ENCODE results near the gene PVALB. TPM values are rescaled to one million over a fixed set of nuclear protein-coding genes. Genes with fewer than 3 reads are reported as not detected.

Gene PVALB
- total and polyA plus RNA-seq, 2 experiments from 2014 or later: not detected

DNA sequence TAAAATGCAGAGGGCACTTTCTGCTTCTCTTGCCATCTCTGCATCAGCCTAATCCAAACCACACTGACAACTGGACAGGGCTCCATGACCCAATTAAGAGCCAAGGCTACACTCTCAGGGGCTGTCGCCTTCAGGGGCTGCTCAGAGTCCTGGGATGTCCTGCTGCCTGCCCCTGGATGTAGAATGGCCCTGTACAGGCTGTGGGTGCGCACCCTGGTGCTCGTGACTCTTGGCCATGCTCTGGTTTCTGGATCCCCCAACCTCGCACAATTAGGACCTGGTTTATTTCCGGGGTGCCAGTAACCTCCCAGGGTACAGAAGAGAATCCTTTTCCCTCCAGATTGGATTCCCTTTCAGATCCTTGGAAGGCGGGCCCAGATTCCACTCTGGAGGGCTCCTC lies 52.2 kb downstream of the PVALB start:
- H4K20me1 ChIP-seq (ENCODE audit: insufficient read depth, poor library complexity, severe bottlenecking): no peaks in the 10 kb centered on the region
- H3K9me3 ChIP-seq (ENCODE audit: low read depth): no peaks in the 10 kb centered on the region
- no peak overlapping the region for H2AFZ ChIP-seq
- H3K27ac ChIP-seq: no peak overlapping the region
- H3K36me3 ChIP-seq (replicated peaks; ENCODE audit: insufficient read depth, low read depth): no peaks in the 10 kb centered on the region
- no peak for DNase-seq (ENCODE audit: low spot score)
- WGBS (ENCODE audit: low lambda C conversion rate, missing lambda C conversion rate): 97% methylated on average over 6 of the region's 6 CpGs
- no peak overlapping the region for H3K4me2 ChIP-seq
- no peak for TF ChIP-seq EZH2phosphoT487 (IDR thresholded peaks at IDR 0.05; ENCODE audit: low read depth, severe bottlenecking, unreplicated experiment)
- no peak for TF ChIP-seq EZH2 (IDR thresholded peaks at IDR 0.05; ENCODE audit: borderline replicate concordance)
- no peak for TF ChIP-seq CTCF (IDR thresholded peaks at IDR 0.05; ENCODE audit: poor library complexity)
- no peak overlapping the region for H3K4me3 ChIP-seq
- H3K79me2 ChIP-seq: no peaks in the 10 kb centered on the region
- no peaks in the 10 kb centered on the region for H3K9me2 ChIP-seq (replicated peaks; ENCODE audit: insufficient read depth)
- H3K4me1 ChIP-seq (ENCODE audit: insufficient read depth): peaks cover 7% of the 10 kb centered on the region
- no peaks in the 10 kb centered on the region for H3K27me3 ChIP-seq

DNA sequence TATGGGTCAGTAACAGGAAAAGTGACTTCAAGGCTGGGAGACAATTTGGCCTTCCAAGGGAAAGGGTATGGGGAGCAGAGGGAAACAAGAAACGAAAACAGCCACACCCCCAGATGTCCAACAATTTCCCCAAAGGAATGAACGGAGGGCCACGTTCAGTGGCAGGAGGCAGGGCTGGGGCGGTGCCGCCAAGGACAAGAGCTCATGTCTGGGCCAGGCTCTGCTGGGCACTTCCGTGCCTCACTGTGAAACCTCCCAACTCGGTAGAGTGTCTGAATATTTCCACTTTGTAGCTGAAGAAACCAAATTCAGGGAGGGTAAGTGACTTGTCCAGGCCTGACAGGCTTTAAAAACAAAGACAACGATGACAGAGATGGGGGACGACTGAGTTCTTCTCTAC lies 52.8 kb downstream of the PVALB start:
- Histone ChIP-seq H3K79me2 (no peaks in the 10 kb centered on the region), H4K20me1 (ENCODE audit: insufficient read depth, poor library complexity, severe bottlenecking) (no peaks in the 10 kb centered on the region), H3K27ac (no peak overlapping the region), H3K9me3 (ENCODE audit: low read depth) (no peaks in the 10 kb centered on the region), H3K4me3 (no peak overlapping the region), H2AFZ (no peak overlapping the region), H3K36me3 (replicated peaks; ENCODE audit: insufficient read depth, low read depth) (no peaks in the 10 kb centered on the region), H3K4me2 (no peak overlapping the region), H3K4me1 (ENCODE audit: insufficient read depth) (peaks cover 7% of the 10 kb centered on the region), H3K9me2 (replicated peaks; ENCODE audit: insufficient read depth) (no peaks in the 10 kb centered on the region), H3K27me3 (no peaks in the 10 kb centered on the region)
- TF ChIP-seq EZH2 (IDR thresholded peaks at IDR 0.05; ENCODE audit: borderline replicate concordance) (no peak), EZH2phosphoT487 (IDR thresholded peaks at IDR 0.05; ENCODE audit: low read depth, severe bottlenecking, unreplicated experiment) (no peak), CTCF (IDR thresholded peaks at IDR 0.05; ENCODE audit: poor library complexity) (no peak)
- WGBS (ENCODE audit: low lambda C conversion rate, missing lambda C conversion rate): 93% methylated on average over 9 of the region's 9 CpGs
- no peak for DNase-seq (ENCODE audit: low spot score)

DNA sequence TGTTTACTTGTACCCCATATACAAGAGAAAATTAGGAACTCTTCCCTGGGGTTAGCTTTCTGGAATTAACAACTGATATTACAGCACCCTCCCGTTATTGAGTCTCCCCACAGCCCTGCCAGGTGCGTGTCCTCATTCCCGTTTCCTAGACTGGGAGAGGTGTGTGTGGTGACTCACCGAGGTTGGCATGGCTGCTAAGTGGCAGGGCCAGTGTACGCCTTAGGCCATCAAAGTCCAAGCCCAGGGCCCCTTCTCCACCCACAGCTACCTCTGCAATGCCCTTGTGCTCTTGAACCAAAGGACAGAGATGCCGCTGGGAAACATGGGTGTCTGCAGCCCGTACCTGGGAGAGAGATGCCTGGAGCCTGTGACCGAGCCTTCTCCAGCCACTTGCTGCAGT lies 53.3 kb downstream of the PVALB start:
- no peaks in the 10 kb centered on the region for H3K9me3 ChIP-seq (ENCODE audit: low read depth)
- H3K27ac ChIP-seq: peak overlapping the region; percentile 59
- H3K4me2 ChIP-seq: no peak overlapping the region
- DNase-seq (ENCODE audit: low spot score): no peak
- H3K36me3 ChIP-seq (replicated peaks; ENCODE audit: insufficient read depth, low read depth): no peaks in the 10 kb centered on the region
- H3K9me2 ChIP-seq (replicated peaks; ENCODE audit: insufficient read depth): no peaks in the 10 kb centered on the region
- no peak overlapping the region for H2AFZ ChIP-seq
- H4K20me1 ChIP-seq (ENCODE audit: insufficient read depth, poor library complexity, severe bottlenecking): no peaks in the 10 kb centered on the region
- peaks cover 7% of the 10 kb centered on the region for H3K4me1 ChIP-seq (ENCODE audit: insufficient read depth)
- no peak for TF ChIP-seq CTCF (IDR thresholded peaks at IDR 0.05; ENCODE audit: poor library complexity)
- no peak for TF ChIP-seq EZH2 (IDR thresholded peaks at IDR 0.05; ENCODE audit: borderline replicate concordance)
- no peak overlapping the region for H3K4me3 ChIP-seq
- H3K27me3 ChIP-seq: no peaks in the 10 kb centered on the region
- WGBS (ENCODE audit: low lambda C conversion rate, missing lambda C conversion rate): 97% methylated on average over 8 of the region's 8 CpGs
- H3K79me2 ChIP-seq: no peaks in the 10 kb centered on the region

- no peaks in the 10 kb centered on the region for H3K9me3 ChIP-seq (ENCODE audit: low read depth)
- no peaks in the 10 kb centered on the region for H3K36me3 ChIP-seq (replicated peaks; ENCODE audit: insufficient read depth, low read depth)
- 81% methylated on average over 17 of the region's 17 CpGs for WGBS (ENCODE audit: low lambda C conversion rate, missing lambda C conversion rate)
Measured at GRCh38 chr22:36762687-36763260, 54.1 kb downstream of the PVALB start.

More at GRCh38 chr22:36762687-36763260, 54.1 kb downstream of the PVALB start:
- H3K4me3 ChIP-seq: no peak overlapping the region
- no peak overlapping the region for H2AFZ ChIP-seq
- no peaks in the 10 kb centered on the region for H3K27me3 ChIP-seq
- H3K9me2 ChIP-seq (replicated peaks; ENCODE audit: insufficient read depth): no peaks in the 10 kb centered on the region
- peak overlapping the region; percentile 63 for H3K27ac ChIP-seq
- peak; percentile 59 for DNase-seq (ENCODE audit: low spot score)
- H3K4me2 ChIP-seq: peak overlapping the region; percentile 21
- TF ChIP-seq CTCF (IDR thresholded peaks at IDR 0.05; ENCODE audit: poor library complexity) (no peak), EZH2phosphoT487 (IDR thresholded peaks at IDR 0.05; ENCODE audit: low read depth, severe bottlenecking, unreplicated experiment) (no peak), EZH2 (IDR thresholded peaks at IDR 0.05; ENCODE audit: borderline replicate concordance) (no peak)
- H4K20me1 ChIP-seq (ENCODE audit: insufficient read depth, poor library complexity, severe bottlenecking): no peaks in the 10 kb centered on the region
- peaks cover 7% of the 10 kb centered on the region for H3K4me1 ChIP-seq (ENCODE audit: insufficient read depth)
- H3K79me2 ChIP-seq: no peaks in the 10 kb centered on the region

Data from hepatocyte (in vitro differentiated cells).